Measurements from ENCODE around the gene ATXN7L3.
"Not testable (repeated sequence)": the region's sequence is repeated elsewhere in the genome, so short reads cannot be mapped to it uniquely, and the experiment has no call there.

Gene ATXN7L3

GRCh38 chr17:44174427-44174826 lies 25.3 kb downstream of the ATXN7L3 start:
- no peak for DNase-seq

GRCh38 chr17:44171931-44172455 lies 27.7 kb downstream of the ATXN7L3 start:
- DNase-seq: no peak

- peak; percentile 29 to 84 (median 84) for DNase-seq
These were observed 29.0 kb downstream of the ATXN7L3 start, which contains the start of gene ASB16 for GRCh38 chr17:44170499-44171201. TSS of gene ASB16 (plus strand) at chr17:44170704. CDS start at chr17:44170790, 86 bp downstream.

- no peak for DNase-seq
These were observed 29.6 kb downstream of the ATXN7L3 start for GRCh38 chr17:44170135-44170498.

- DNase-seq: no peak
These were observed 32.4 kb downstream of the ATXN7L3 start for GRCh38 chr17:44167181-44167861.

GRCh38 chr17:44164476-44164875 lies 35.2 kb downstream of the ATXN7L3 start:
- no peak for DNase-seq

- no peak for DNase-seq
These were observed 40.0 kb downstream of the ATXN7L3 start for GRCh38 chr17:44159519-44160210.

GRCh38 chr17:44155488-44155887 lies 44.2 kb downstream of the ATXN7L3 start:
- peak in 1 of 3 experiments; percentile 74 for DNase-seq

GRCh38 chr17:44152875-44153274 lies 46.8 kb downstream of the ATXN7L3 start:
- no peak for DNase-seq

- no peak for DNase-seq
These were observed 49.8 kb downstream of the ATXN7L3 start for GRCh38 chr17:44149750-44150329.

- not testable (repeated sequence) for DNase-seq
These were observed 50.6 kb downstream of the ATXN7L3 start for GRCh38 chr17:44149066-44149465.

- DNase-seq: no peak
These were observed 51.9 kb downstream of the ATXN7L3 start for GRCh38 chr17:44147812-44148211.

- no peak for DNase-seq
These were observed 53.0 kb downstream of the ATXN7L3 start for GRCh38 chr17:44146375-44147346.

GRCh38 chr17:44144966-44145739 lies 54.5 kb downstream of the ATXN7L3 start:
- no peak for DNase-seq

- not testable (repeated sequence) for DNase-seq
These were observed 55.8 kb downstream of the ATXN7L3 start for GRCh38 chr17:44143921-44144320.

All from NCI-H1417 (cell line).